ENCODE measurements around the gene ELFN2. TPM values are rescaled to one million over a fixed set of nuclear protein-coding genes. Genes with fewer than 3 reads are reported as not detected.

Gene ELFN2
- total and polyA plus RNA-seq, 2 of the 13 experiments (the other 11 are each of a cell fraction or from before 2014, with no cell fraction given): 0.01 TPM; not detected in 1

DNA sequence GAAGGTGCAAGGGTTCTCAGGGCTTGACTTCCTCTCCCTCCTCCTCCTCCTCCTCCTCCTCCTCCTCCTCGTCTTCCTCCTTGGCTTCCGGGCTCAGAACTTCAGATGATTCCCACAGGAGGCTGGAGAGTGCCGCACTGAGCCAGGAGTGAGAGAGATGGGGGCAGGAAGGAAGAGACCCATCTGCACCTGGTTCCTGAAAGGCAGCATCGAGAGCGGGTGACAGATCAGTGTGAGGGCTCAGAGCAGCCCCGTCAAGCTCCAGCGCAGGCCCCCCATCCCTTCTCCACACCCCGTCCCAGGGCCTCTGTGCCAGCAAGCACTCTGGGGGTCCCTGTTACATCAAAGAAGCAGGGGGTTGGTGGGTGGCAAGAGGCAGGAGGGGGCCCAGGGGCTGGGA lies 51.5 kb downstream of the ELFN2 start (continued):
- TF ChIP-seq, protein P1, sequence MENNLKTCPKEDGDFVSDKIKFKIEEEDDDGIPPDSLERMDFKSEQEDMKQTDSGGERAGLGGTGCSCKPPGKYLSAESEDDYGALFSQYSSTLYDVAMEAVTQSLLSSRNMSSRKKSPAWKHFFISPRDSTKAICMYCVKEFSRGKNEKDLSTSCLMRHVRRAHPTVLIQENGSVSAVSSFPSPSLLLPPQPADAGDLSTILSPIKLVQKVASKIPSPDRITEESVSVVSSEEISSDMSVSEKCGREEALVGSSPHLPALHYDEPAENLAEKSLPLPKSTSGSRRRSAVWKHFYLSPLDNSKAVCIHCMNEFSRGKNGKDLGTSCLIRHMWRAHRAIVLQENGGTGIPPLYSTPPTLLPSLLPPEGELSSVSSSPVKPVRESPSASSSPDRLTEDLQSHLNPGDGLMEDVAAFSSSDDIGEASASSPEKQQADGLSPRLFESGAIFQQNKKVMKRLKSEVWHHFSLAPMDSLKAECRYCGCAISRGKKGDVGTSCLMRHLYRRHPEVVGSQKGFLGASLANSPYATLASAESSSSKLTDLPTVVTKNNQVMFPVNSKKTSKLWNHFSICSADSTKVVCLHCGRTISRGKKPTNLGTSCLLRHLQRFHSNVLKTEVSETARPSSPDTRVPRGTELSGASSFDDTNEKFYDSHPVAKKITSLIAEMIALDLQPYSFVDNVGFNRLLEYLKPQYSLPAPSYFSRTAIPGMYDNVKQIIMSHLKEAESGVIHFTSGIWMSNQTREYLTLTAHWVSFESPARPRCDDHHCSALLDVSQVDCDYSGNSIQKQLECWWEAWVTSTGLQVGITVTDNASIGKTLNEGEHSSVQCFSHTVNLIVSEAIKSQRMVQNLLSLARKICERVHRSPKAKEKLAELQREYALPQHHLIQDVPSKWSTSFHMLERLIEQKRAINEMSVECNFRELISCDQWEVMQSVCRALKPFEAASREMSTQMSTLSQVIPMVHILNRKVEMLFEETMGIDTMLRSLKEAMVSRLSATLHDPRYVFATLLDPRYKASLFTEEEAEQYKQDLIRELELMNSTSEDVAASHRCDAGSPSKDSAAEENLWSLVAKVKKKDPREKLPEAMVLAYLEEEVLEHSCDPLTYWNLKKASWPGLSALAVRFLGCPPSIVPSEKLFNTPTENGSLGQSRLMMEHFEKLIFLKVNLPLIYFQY (CRISPR knock-in tag; IDR thresholded peaks at IDR 0.05; ENCODE audit: borderline replicate concordance): no peak
- TF ChIP-seq ZNF335 (CRISPR knock-in tag; IDR thresholded peaks at IDR 0.05): no peak
- no peak for TF ChIP-seq ZEB1 (IDR thresholded peaks at IDR 0.05; ENCODE audit: insufficient replicate concordance, low read depth)
- TF ChIP-seq ZFP82 (CRISPR knock-in tag; IDR thresholded peaks at IDR 0.05; ENCODE audit: borderline replicate concordance): no peak
- no peak for TF ChIP-seq ZBTB1 (CRISPR knock-in tag; IDR thresholded peaks at IDR 0.05; ENCODE audit: borderline replicate concordance)
- no peak for TF ChIP-seq CCAR2 (optimal IDR thresholded peaks at IDR 0.05; ENCODE audit: low read depth, low read length)

DNA sequence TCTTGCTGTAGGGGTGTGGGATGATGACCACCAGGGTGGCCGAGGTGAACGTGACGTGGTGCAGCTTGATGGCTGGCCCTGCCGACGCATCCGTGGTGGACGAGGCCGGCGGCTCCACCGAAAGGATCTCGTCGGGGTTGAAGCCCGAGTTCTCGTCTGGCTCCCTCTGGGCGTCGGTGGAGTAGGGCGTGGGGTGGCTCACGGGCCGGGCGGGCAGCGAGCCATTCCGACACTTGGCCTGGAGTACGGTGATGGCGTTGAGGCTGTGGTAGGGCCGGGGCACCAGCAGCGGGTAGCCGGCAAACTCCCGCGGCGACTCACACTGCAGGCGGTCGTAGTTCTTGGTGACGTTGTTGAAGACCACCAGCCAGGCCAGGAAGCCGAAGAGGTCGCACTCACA lies 52.7 kb downstream of the ELFN2 start:
- Histone ChIP-seq H3K27me3 (ENCODE audit: control insufficient read depth in 1 of 2, insufficient read depth in 2 of 2, low read length in 2 of 2) (peaks cover 6 to 39% of the 10 kb centered on the region in 2 experiments; a peak in 4 of 5 replicates), H3K4me2 (ENCODE audit: low read depth, low read length) (no peak overlapping the region), H3K4me3 (replicated peaks in 1 of 3; ENCODE audit: insufficient read depth in 1 of 3, low read depth in 2 of 3, low read length in 3 of 3) (no peak overlapping the region), H3K79me2 (ENCODE audit: insufficient read depth, low read length) (no peaks in the 10 kb centered on the region), H3K9ac (ENCODE audit: insufficient read depth, low read depth, low read length) (no peak overlapping the region), H3K4me1 (ENCODE audit: insufficient read depth, low read length) (no peaks in the 10 kb centered on the region), H2AFZ (ENCODE audit: low read length) (no peak overlapping the region), H3K27ac (ENCODE audit: extremely low read length, insufficient read depth, low read length) (no peak overlapping the region), H3K36me3 (replicated peaks in 1 of 2; ENCODE audit: control insufficient read depth in 1 of 2, insufficient read depth in 2 of 2, low read length in 2 of 2) (no peaks in the 10 kb centered on the region), H4K20me1 (ENCODE audit: insufficient read depth, low read length) (no peaks in the 10 kb centered on the region), H3K9me3 (ENCODE audit: low read length) (no peaks in the 10 kb centered on the region)
- no peak for TF ChIP-seq ZNF629 (CRISPR knock-in tag; conservative IDR thresholded peaks at IDR 0.05)
- TF ChIP-seq DNMT1 (CRISPR knock-in tag; IDR thresholded peaks at IDR 0.05): no peak
- TF ChIP-seq CREB1 (IDR thresholded peaks at IDR 0.05): peak; percentile 66
- TF ChIP-seq CREB1 (CRISPR knock-in tag; IDR thresholded peaks at IDR 0.05): no peak
- no peak for TF ChIP-seq NFIB (CRISPR knock-in tag; IDR thresholded peaks at IDR 0.05; ENCODE audit: borderline replicate concordance)
- TF ChIP-seq ZNF441 (CRISPR knock-in tag; IDR thresholded peaks at IDR 0.05; ENCODE audit: borderline replicate concordance): no peak
- in situ Hi-C loops (cut with HindIII; ENCODE audit: extremely low pct_ligation_motif_present, low pct_unique_long_range_greater_than_20kb): no loop called here
- no peak for FAIRE-seq
- intact Hi-C loops (cut with micrococcal nuclease; ENCODE audit: unreplicated experiment): no loop called here
- no peak for ATAC-seq
- ChIA-PET POLR2A (no interaction called here), CTCF (ENCODE audit: low intra/inter-chr PET ratio, low total read pairs) (no interaction called here)
- BruUV-seq (replicated peaks): no TSS peak
- 77% methylated on average over 29 of the region's 35 CpGs for WGBS (ENCODE audit: low lambda C conversion rate)
- no peak for DNase-seq (ENCODE audit: low spot score)

All from HepG2 (cell line).